Esophagus muscularis mucosa (tissue), 3 donors: ENCODE results near the gene GPBP1.

ENCODE experiments used
- CTCF ChIP-seq, 3 experiments: fragments of 200-600 bp in 2 of 3; fragments of 450-650 bp in 1 of 3; sonication (generic) in 2 of 3; IDR thresholded peaks; one replicate each; pipeline ENCODE4 v1.5.1; 2017 to 2019; ENCODE audit warnings: antibody characterized with exemption in 3 of 3, mild to moderate bottlenecking in 2 of 3, moderate library complexity in 1 of 3
- POLR2A ChIP-seq: fragments of 450-650 bp; IDR thresholded peaks from one replicate; pipeline ENCODE4 v1.6.1; 2017; ENCODE audit warnings: antibody characterized with exemption, moderate library complexity, mild to moderate bottlenecking, low read depth

DNA sequence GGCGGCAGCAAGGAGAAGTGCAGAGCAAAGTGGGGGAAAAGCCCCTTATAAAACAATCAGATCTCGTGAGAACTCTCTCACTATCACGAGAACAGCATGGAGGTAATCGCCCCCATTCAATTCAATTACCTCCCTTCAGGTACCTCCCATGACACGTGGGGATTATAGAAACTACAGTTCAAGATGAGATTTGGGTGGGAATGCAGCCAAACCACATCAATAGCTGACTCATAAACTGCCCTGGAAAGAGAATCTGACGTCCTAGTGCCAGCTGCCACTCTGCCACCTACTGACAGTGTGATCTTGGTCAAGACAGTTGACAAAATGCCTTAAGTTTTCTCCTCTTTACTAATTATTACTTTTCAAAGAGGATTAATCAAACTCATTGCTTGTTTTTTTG, 128.3 kb downstream of the GPBP1 start:
- TF ChIP-seq CTCF (IDR thresholded peaks at IDR 0.05) (no peak), POLR2A (no peak)
